GM12892 (cell line): ENCODE results near the gene SNX9.

Experiments
- DNase-seq: peaks from one replicate; pipeline ENCODE4 v3.0.0; 2011; ENCODE audit not compliant: insufficient read length
- FAIRE-seq: peaks from 2 replicates; lab custom pipeline; 2011; peaks lifted over from hg19 to GRCh38; lab: Jason Lieb, UNC
- POLR2A ChIP-seq: IDR thresholded peaks from 2 replicates; pipeline ENCODE4 v1.6.1; 2011; ENCODE audit warnings: low read depth, low read length, control low read depth
- POLR2AphosphoS5 ChIP-seq: IDR thresholded peaks from 2 replicates; pipeline ENCODE4 v1.6.1; 2011; ENCODE audit warnings: low read depth, low read length, control low read depth
- TAF1 ChIP-seq: IDR thresholded peaks from 2 replicates; pipeline ENCODE4 v1.6.1; 2011; ENCODE audit warnings: low read depth, mild to moderate bottlenecking, control low read depth, low read length, borderline replicate concordance

SNX9 gene

GRCh38 chr6:157806131-157806855 is 16.8 kb upstream of the SNX9 start:
- FAIRE-seq = no peak
- DNase-seq = no peak
- TF ChIP-seq POLR2AphosphoS5 (no peak), TAF1 (no peak), POLR2A (no peak)

DNA sequence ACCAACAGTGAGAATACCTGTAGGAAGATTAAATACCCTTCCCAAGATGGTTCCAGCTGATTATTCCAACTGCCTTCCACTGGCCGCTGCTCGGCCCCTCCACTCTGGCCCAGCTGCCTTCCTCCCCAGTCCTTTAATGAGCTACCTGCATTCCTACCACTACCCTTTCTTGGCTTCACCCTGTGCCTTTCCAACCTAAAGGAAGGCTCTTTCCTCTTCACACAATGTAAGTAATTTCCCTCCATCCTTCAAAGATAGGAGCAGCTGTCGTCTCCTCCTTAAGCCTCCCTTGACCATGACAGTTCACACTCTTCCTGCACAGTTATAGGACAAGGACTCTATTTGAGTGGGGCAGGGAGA is 16.2 kb upstream of the SNX9 start:
- DNase-seq (no peak), FAIRE-seq (no peak)
- no peak for TF ChIP-seq POLR2AphosphoS5
- TF ChIP-seq POLR2A = no peak
- no peak for TF ChIP-seq TAF1

DNA sequence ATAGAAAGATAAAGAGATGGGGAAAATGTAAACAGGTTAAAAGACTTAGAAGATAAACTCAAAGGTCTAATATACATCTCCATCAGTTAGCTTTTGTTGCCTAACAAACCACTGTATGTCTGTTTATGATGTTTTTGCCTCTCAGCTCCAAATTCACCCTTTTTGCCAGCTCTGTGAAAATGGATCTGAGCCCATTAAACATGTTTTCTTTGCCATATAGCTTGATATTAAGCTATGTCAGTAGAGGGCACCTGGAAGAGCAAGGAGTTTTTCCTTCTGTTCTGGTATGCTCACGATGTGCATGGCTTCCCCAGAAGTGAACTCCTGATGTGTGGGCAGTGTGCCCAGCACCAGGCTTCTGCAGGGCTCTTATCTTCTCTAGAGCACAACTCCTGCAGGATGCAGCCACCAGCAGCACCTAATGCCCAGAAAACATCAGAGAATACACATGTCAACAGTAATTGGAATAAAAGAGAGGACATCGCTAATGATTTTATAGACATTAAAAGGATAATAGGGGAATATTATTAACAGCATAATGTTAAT is 14.6 kb upstream of the SNX9 start:
- TF ChIP-seq POLR2A (no peak), TAF1 (no peak), POLR2AphosphoS5 (no peak)
- FAIRE-seq = no peak
- DNase-seq = no peak

DNA sequence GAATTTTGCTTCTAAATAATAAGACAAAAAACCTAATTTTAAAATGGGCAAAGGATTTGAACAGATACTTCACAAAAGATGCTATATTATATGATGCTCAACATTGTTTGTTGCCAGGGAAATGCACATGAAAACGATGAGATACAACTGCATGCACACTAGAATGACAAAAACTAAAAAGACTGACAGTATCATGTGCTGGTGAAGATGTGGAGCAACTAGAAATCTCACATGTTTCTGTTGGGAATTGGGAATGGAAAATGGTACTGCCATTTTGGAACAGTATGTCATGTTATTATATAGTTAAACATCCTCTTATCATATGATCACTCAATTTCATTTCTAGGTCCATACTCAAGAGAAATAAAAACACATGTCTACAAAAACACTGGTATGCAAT is 13.4 kb upstream of the SNX9 start:
- FAIRE-seq = no peak
- no peak for DNase-seq
- no peak for TF ChIP-seq TAF1
- no peak for TF ChIP-seq POLR2A
- TF ChIP-seq POLR2AphosphoS5 = no peak

GRCh38 chr6:157811137-157811475 is 11.9 kb upstream of the SNX9 start:
- TF ChIP-seq POLR2A (no peak), POLR2AphosphoS5 (no peak)
- DNase-seq = no peak
- FAIRE-seq = no peak

- TF ChIP-seq TAF1 = no peak
- FAIRE-seq (no peak), DNase-seq (no peak)
Measured at GRCh38 chr6:157811476-157812173, 11.4 kb upstream of the SNX9 start.

DNA sequence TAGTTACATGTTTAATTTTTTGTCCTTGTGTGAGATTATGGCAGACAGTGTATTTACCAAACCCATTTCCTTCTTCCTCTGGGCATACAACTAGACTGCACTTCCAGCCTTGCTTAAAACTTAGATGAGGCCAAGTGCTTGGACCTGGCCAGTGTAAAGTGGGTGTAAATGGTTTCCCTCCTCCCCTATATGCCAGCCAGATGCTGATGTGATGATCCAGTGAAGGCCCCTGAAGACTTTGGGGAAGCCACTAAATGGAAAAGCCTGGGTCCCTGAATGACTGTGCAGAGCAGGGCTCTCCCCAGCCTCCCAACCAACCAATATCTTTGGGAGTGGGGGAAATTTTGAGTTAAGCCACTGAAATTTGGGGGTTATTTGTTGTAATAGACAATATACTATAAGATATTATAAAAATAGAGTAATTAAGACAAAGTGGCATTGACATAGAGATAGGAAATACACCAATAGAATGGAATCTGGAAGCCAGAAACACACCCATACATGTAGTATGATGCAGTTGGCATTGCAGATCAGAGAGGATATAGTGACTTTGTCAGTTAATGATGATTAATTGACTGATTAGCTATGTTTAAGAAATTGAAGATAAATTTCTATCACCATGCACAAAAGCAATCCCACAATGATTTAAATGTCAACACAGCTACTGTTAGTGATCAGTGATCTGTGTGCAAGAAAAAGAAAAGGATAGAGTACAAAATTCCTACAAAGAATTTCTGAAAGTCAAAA is 10.4 kb upstream of the SNX9 start:
- FAIRE-seq (no peak), DNase-seq (no peak)
- TF ChIP-seq POLR2A (no peak), POLR2AphosphoS5 (no peak), TAF1 (no peak)

- TF ChIP-seq TAF1 = no peak
- TF ChIP-seq POLR2A = no peak
- no peak for TF ChIP-seq POLR2AphosphoS5
- FAIRE-seq = no peak
Measured at GRCh38 chr6:157813191-157813590, 9.9 kb upstream of the SNX9 start.

DNA sequence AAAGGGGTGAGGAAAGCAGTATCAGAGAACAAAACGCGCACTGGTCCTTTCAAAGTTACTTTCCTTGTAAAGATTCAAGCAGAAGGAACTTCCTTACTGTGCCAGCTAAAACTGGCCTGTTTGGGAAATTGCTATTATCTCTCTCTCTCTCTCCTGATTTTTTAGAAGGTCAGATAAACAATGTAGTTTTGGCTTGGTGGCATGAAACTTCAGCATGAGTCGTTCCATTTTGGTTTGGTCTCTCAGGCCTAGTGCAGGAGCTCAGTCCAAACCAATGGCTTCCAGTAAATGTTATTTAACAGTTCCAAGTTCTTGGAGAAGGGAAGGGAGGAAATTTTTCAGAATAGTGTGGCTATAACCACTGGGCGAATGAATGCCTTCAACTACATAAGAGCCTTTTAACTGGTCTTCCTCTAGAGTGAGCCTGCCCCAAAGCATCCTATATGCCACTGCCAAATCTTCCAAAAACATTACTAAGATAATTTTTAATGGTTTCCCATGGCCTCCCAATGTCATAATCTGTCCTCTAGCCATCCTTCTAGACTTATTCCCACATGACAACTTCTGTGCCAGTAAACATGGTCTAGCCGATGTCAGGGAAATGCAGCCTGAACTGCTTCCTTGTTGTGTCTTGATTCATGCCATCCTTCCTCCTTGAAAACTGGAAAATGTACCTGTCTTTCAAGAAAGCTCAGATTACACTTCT is 9.1 kb upstream of the SNX9 start:
- FAIRE-seq = no peak
- DNase-seq = no peak
- TF ChIP-seq TAF1 (no peak), POLR2AphosphoS5 (no peak), POLR2A (no peak)

More at GRCh38 chr6:157813191-157813590, 9.9 kb upstream of the SNX9 start:
- no peak for DNase-seq

- DNase-seq (no peak), FAIRE-seq (peak; percentile 48)
- TF ChIP-seq POLR2AphosphoS5 = no peak
- no peak for TF ChIP-seq TAF1
- TF ChIP-seq POLR2A = no peak
Measured at GRCh38 chr6:157814883-157815282, 8.2 kb upstream of the SNX9 start.
